GM18498 (cell line): ENCODE data around the gene CFAP54.
"Not testable (repeated sequence)": the region's sequence is repeated elsewhere in the genome, so short reads cannot be mapped to it uniquely, and the experiment has no call there.

ENCODE experiments used
- ATAC-seq: cut with Tn5 transposase; IDR thresholded peaks from one replicate; pipeline ENCODE4 v1.9.1; 2021; ENCODE audit warnings: mild to moderate bottlenecking, moderate library complexity; ENCODE audit not compliant: unreplicated experiment

The CFAP54 gene

GRCh38 chr12:96474206-96474605 is 15.2 kb upstream of the CFAP54 start:
- no peak for ATAC-seq

- ATAC-seq: no peak
These were observed 11.4 kb upstream of the CFAP54 start for GRCh38 chr12:96478011-96478410.

DNA sequence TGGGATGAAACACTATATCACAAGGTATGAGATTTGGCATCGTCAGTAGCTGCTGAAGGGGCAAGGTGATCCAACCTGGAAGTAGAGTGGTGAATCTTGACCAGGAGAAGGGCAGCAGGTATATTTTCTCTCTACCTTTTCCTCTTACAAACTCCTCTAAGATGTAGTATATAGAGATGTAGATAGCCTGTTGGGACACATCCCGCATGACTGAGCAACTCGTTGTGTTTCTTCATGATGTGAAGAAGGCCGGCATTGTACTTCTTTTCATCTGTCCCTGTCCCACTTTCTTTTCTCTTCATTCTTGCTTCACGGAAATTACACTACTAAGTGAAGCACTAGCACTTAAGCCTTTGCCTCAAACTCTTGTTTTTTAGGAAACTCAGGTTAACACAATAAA is 7.3 kb upstream of the CFAP54 start:
- no peak for ATAC-seq

- ATAC-seq: no peak
These were observed 6.3 kb upstream of the CFAP54 start for GRCh38 chr12:96483116-96483515.

DNA sequence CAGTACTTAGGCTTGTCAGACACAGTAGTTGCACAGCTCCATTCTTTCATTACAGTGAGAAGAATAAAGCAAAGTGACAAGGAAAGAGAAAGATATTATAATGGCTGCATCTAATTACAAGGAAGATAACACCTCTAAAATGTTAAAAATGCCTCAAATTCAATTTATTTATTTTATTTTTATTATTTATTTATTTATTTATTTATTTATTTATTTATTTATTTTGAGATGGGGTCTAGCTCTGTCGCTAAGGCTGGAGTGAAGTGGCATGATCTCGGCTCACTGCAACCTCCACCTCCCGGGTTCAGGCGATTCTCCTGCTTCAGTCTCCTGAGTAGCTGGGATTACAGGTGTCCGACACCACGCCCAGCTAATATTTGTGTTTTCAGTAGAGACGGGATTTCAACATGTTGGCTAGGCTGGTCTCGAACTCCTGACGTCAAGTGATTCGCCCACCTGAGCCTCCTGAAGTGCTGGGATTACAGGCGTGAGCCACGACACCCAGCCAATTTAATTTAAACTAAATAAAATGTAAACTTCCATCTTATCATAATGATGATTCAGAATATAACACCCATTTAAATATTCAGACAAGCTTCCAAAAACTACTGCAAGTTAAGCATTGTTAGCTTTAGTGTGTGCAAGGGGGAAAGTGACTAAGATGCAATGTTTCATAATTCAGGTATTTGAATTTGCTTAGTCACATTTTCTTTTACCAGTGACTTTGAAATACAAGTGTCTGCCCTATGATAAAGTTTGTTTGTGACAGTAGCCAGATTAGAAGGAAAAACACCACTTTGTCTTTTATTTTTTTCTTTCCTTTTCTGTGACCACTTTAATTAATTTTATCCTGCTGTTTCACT is 2.4 kb upstream of the CFAP54 start:
- no peak for ATAC-seq

DNA sequence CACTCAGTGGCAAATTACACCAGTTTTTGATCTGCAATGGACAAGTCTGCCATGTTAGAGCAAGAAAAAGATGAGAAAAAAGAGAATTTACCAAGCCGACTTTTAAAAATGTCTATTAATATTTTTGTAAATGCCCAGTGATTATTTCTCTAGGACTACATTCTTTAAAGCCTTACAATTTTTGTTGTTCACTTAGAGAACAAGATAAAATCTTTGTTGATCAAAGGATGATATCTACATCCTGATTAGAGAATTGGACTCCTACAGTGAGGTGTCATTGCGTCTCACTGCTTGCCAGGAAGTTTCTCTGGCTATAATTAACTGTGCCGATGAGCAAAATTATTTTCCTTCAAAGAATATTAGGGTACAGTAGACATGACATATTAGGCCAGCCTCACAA is 1.7 kb upstream of the CFAP54 start:
- no peak for ATAC-seq

DNA sequence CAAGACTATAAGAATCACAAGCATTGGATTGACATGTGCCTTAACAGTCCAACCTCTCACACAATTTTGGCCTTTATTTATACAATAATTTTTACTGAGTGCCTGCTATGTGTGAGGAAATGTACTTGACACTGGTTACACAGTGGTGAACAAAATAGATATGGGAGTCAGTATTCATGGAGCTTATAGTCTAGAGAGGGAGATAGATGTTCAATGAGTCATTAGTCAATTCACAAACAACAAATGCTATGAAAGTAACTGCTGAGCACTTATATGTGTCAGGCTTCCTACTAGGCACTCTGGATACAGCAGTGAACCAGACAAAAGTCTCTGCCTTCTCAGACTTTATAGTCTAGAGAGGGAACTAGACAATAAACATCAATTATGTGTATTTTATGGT is 3.7 kb downstream of the CFAP54 start:
- ATAC-seq: no peak

- ATAC-seq: not testable (repeated sequence)
These were observed 4.8 kb downstream of the CFAP54 start for GRCh38 chr12:96494154-96494553.

DNA sequence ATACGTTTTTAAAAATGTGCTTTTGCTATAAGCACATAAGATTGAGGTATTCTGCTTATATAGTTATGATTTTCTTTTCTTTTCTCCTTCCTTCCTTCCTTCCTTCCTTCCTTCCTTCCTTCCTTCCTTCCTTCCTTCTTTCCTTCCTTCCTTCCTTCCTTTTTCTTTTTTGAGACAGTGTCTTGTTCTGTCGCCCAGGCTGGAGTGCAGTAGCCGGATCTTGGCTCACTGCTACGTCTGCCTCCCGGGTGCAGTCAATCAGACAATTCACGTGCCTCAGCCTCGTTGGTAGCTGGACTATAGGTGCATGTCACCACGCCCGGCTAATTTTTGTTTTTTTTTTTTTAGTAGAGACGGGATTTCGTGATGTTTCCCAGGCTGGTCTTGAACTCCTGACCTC is 5.8 kb downstream of the CFAP54 start:
- ATAC-seq: no peak

DNA sequence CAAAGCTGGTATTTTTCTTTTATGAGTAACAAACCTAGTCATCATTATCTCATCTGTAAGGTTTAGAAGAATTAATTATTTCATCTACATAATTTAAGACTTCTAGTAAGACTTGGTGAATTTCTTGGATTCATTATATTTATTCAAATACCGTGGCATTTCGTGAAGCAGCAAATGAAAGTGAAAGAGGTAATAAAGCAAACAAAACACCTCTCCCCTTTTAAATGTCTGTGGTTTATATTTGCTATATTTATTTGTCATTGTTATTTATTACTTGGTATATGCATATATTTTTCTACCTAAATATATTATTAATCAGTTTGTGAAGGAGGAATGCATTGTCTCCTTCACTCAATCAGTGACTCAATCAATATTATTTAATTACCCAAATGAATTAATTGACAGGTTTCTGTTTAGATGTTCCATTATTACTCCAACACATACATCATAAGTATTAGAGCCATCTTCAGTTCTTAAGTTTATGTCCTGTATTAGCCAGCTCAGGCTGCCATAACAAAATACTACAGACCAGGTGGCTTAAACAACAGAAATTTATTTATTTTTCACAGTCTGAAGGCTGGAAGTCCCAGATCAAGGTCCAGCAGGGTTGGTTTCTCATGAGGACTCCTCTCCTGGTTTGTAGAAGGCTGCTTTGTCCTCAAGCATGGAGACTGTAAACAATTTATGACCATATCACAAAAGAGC is 6.6 kb downstream of the CFAP54 start:
- ATAC-seq: peak; percentile 72

- ATAC-seq: no peak
These were observed 7.6 kb downstream of the CFAP54 start for GRCh38 chr12:96496944-96497343.

- no peak for ATAC-seq
These were observed 8.5 kb downstream of the CFAP54 start for GRCh38 chr12:96497855-96498254.

DNA sequence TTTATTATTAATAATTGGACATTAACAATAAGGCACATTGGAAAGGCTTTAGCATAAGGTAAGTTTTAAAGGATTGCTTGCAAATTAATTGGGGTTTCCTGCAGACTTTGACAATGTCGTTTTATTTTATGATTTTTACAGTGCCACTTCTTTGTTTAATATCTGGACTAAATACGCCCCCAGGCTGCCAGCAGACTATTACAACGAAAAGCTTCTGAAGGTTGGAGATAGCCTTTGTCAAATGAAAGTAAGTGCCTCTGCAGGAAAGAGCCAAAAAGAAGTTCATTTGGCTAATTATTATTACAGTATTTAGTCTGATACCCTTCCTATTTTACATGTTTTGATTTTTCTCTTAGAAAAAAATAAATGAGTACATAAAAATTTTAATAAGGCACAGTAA is 11.3 kb downstream of the CFAP54 start:
- no peak for ATAC-seq

DNA sequence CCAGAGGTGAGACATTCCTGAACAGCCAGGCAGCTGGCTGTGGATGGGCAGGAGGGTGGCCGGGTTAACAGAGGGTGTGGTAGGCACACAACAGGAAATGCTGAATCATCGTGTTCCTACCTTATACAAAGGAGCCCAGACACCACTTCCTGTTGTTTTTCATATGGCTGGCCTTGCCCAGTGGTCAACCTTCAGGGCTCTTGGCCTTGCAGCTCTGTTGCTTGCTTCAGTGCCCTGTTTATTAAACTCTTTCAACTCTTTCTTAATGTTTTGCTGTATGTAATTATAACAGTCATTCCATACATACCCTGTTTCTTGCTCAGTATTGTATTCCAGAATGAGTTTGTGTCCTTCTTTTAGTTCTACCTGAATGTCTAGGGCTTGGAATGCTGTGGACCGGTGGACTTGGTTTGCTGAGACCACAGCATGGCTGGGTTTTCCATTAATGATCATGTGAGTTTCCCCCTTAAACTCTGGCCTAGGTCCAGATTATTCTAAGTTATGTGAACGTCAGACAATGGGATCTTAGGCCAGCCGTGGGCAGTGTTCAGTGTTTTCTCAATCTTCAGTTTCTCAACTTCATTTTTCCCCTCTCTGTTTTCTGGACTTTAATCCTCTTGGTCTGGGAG is 11.9 kb downstream of the CFAP54 start:
- ATAC-seq: peak; percentile 79

- ATAC-seq: peak; percentile 19
These were observed 12.5 kb downstream of the CFAP54 start for GRCh38 chr12:96501908-96502307.

DNA sequence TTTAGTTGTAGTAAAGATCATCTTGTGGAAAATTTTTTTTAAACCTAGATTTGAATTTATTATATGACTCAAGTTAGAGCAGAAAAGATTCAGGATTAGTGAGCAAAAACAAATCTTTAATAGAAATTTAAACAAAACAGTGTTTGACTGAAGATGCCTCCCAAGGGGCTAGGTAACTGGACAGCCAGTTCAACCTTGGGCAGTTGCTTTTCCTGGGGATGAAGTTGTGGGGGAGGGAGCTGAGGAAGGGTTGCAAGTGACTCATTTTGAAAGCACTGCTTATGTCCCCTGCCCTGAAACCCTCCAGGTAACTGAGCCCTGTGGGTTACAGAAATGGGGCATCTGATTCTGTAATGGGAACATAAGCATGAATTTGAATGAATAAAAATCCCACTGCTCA is 13.1 kb downstream of the CFAP54 start:
- peak; percentile 56 for ATAC-seq

GRCh38 chr12:96502949-96503532 is 13.7 kb downstream of the CFAP54 start:
- no peak for ATAC-seq

DNA sequence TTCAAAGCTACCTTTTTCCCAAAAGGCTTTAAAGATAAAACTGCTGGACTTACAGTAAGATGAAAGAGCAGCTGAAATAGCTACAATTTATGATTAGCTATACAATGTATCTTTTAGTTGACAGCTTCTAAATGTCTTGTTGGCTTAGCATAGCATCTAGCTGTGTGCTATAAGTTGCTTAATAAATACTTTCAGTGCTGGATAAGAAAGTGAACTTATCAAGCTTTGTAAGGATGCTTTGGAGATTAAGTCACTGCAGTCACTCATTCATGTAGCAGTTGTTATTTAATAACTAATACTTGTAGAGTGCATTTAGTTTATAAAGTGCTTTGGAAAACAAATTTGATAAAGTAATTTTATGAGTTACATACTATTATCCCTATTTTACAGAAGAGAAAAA is 14.6 kb downstream of the CFAP54 start:
- ATAC-seq: no peak

DNA sequence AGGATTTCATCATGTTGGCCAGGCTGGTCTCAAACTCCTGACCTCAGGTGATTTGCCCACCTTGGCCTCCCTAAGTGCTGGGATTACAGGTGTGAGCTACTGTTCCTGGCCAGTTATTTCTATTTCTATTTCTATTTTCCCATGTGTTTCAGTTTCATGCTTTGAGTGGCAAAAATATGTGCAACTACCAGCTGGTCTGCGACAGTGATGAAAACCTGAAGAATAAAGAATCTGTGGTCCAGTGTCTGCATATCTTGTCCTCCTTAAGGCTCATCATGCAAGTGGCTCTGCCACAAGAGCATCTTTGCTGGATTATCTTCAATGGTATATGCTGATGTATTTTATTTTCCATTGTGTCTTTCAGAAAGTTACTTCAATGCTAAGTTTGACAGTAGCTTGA is 17.4 kb downstream of the CFAP54 start:
- ATAC-seq: no peak

GRCh38 chr12:96510306-96510764 is 21.0 kb downstream of the CFAP54 start:
- no peak for ATAC-seq

DNA sequence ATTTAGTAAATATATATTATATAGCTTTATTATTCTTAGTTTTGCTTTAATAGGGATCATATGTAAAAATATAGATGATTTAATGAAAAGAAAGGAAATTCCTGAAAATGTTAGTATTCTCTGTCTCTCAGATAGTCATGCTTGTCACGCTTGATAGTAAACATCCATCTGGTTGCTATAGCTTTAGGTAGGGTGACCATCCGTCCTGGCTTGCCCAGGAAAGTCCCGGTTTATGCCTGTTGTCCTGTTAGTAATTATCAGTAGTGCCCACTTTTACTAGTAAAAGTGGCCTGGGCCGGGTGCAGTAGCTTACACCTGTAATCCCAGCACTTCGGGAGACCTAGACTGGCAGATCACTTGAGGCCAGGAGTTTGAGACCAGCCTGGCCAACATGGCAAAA is 23.8 kb downstream of the CFAP54 start:
- ATAC-seq: no peak
